Activated CD4-positive, alpha-beta memory T cell treated with anti-CD3 and anti-CD28 coated beads for 36 hours (primary cell): ENCODE measurements around the gene SLC38A11. TPM values are rescaled to one million over a fixed set of nuclear protein-coding genes. Genes with fewer than 3 reads are reported as not detected.

Experiments
- total RNA-seq, 2 experiments: library from RNA; stranded (reverse); gene quantifications; one replicate each; pipeline ENCODE4 v1.2.3, GENCODE V29; 2021

SLC38A11 gene
- total RNA-seq, 2 experiments from 2014 or later = not detected

Other genes with a start within 250 kb of the SLC38A11 start
- gene COBLL1, start 113.7 kb downstream of the SLC38A11 start, total RNA-seq = not detected
- not detected for gene SCN3A, start 248.5 kb upstream of the SLC38A11 start, total RNA-seq